PC-9 (cell line): Measurements from ENCODE around the gene SLC35F6. TPM values are rescaled to one million over a fixed set of nuclear protein-coding genes. Genes with fewer than 3 reads are reported as not detected.

ENCODE experiments used
- BruUV-seq: library from RNA; stranded (reverse); fragments of 400-500 nt; replicated peaks from 2 replicates; lab custom pipeline; 2021; lab: Mats Ljungman, UMichigan
- CTCF ChIA-PET: fragments of 300-600 bp; sonication (Branson Sonifier 250); formaldehyde crosslinking; loops from one replicate; lab custom pipeline; 2022; ENCODE audit warnings: antibody characterized with exemption; lab: Charles Lee
- POLR2A ChIA-PET: fragments of 300-600 bp; sonication (Branson Sonifier 250); formaldehyde crosslinking; loops from one replicate; lab custom pipeline; 2022; ENCODE audit warnings: antibody characterized with exemption; ENCODE audit not compliant: unreplicated experiment; lab: Charles Lee
- DNase-seq, 2 experiments: peaks; one replicate each; pipeline versions ENCODE4 v3.0.0 to v3.0.0-alpha.2; 2015 to 2022; ENCODE audit warnings: mixed read lengths in 1 of 2
- H2AFZ ChIP-seq: fragments of 200-600 bp; sonication (generic); 2 replicates; pipeline ENCODE4 v1.8.1; 2017; ENCODE audit warnings: antibody characterized with exemption
- H3F3A ChIP-seq: fragments of 200-600 bp; sonication (generic); 2 replicates; pipeline ENCODE4 v1.8.1; 2017; ENCODE audit warnings: antibody characterized with exemption, mild to moderate bottlenecking, low read depth; ENCODE audit not compliant: insufficient read depth
- H3K27ac ChIP-seq: fragments of 200-600 bp; sonication (generic); 2 replicates; pipeline ENCODE4 v1.6.1; 2016; ENCODE audit warnings: mixed run types
- H3K27me3 ChIP-seq: fragments of 200-600 bp; sonication (generic); 2 replicates; pipeline ENCODE4 v1.6.1; 2016; ENCODE audit warnings: low read depth, mixed run types; ENCODE audit not compliant: insufficient read depth
- H3K36me3 ChIP-seq: fragments of 200-600 bp; sonication (generic); 2 replicates; pipeline ENCODE4 v1.6.1; 2016; ENCODE audit warnings: low read depth, mixed run types
- H3K4me1 ChIP-seq: fragments of 200-600 bp; sonication (generic); replicated peaks from 2 replicates; pipeline ENCODE4 v1.6.1; 2016; ENCODE audit warnings: mixed run types; ENCODE audit not compliant: insufficient read depth
- H3K4me2 ChIP-seq: fragments of 200-600 bp; sonication (generic); 2 replicates; pipeline ENCODE4 v1.6.1; 2017; ENCODE audit warnings: mixed run types
- H3K4me3 ChIP-seq: fragments of 200-600 bp; sonication (generic); 2 replicates; pipeline ENCODE4 v1.6.1; 2016; ENCODE audit warnings: mixed run types
- H3K79me2 ChIP-seq: fragments of 200-600 bp; sonication (generic); 2 replicates; pipeline ENCODE4 v1.6.1; 2017; ENCODE audit warnings: low read depth, mixed run types
- H3K9me2 ChIP-seq: fragments of 200-600 bp; sonication (generic); 2 replicates; pipeline ENCODE4 v1.8.1; 2017; ENCODE audit warnings: mild to moderate bottlenecking; ENCODE audit not compliant: insufficient read depth
- H3K9me3 ChIP-seq: fragments of 200-600 bp; sonication (generic); 2 replicates; pipeline ENCODE4 v1.8.1; 2016; ENCODE audit warnings: low read depth; ENCODE audit not compliant: insufficient read depth
- H4K20me1 ChIP-seq: fragments of 200-600 bp; sonication (generic); 2 replicates; pipeline ENCODE4 v1.8.1; 2017; ENCODE audit not compliant: insufficient read depth
- EZH2 ChIP-seq: fragments of 200-600 bp; sonication (generic); IDR thresholded peaks from 2 replicates; pipeline ENCODE4 v1.8.0; 2017; ENCODE audit warnings: antibody characterized with exemption, low read depth
- intact Hi-C: fragments of 100-400 bp; cut with micrococcal nuclease; formaldehyde crosslinking; loops from one replicate; pipeline ENCODE4 v1.10.0; 2022; ENCODE audit not compliant: unreplicated experiment
- total RNA-seq: library from RNA; stranded (reverse); gene quantifications from 2 replicates; pipeline ENCODE4 v1.2.3, GENCODE V29; 2021
- TF ChIP-seq, protein P1 (sequence below): fragments of 200-600 bp; sonication (generic); conservative IDR thresholded peaks from 2 replicates; pipeline ENCODE4 v1.6.1; 2017; ENCODE audit warnings: mixed run types, antibody characterized with exemption, mild to moderate bottlenecking, moderate library complexity

The SLC35F6 gene
- total RNA-seq, 1 experiment from 2014 or later, result 39.1 TPM

- TF ChIP-seq, protein P1, sequence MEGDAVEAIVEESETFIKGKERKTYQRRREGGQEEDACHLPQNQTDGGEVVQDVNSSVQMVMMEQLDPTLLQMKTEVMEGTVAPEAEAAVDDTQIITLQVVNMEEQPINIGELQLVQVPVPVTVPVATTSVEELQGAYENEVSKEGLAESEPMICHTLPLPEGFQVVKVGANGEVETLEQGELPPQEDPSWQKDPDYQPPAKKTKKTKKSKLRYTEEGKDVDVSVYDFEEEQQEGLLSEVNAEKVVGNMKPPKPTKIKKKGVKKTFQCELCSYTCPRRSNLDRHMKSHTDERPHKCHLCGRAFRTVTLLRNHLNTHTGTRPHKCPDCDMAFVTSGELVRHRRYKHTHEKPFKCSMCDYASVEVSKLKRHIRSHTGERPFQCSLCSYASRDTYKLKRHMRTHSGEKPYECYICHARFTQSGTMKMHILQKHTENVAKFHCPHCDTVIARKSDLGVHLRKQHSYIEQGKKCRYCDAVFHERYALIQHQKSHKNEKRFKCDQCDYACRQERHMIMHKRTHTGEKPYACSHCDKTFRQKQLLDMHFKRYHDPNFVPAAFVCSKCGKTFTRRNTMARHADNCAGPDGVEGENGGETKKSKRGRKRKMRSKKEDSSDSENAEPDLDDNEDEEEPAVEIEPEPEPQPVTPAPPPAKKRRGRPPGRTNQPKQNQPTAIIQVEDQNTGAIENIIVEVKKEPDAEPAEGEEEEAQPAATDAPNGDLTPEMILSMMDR, result no peak
- no peak for TF ChIP-seq EZH2
- H3K4me3 ChIP-seq, result no peak overlapping the region
- BruUV-seq, result no TSS peak
- peaks cover 80% of the 10 kb centered on the region for H3K79me2 ChIP-seq
- H3K4me2 ChIP-seq, result no peak overlapping the region
- ChIA-PET POLR2A (no interaction called here), CTCF (no interaction called here)
- H3F3A ChIP-seq, result no peaks in the 10 kb centered on the region; the same call in 1 of the 2 replicates
- peaks cover 8% of the 10 kb centered on the region; the same call in 1 of the 2 replicates for H3K36me3 ChIP-seq
- H2AFZ ChIP-seq, result no peak overlapping the region
- no peaks in the 10 kb centered on the region for H3K9me3 ChIP-seq
- peaks cover 59% of the 10 kb centered on the region for H3K4me1 ChIP-seq
- no peak for DNase-seq
- H3K27me3 ChIP-seq, result no peaks in the 10 kb centered on the region
- intact Hi-C loops, result no loop called here
- no peaks in the 10 kb centered on the region for H3K9me2 ChIP-seq
- H4K20me1 ChIP-seq, result peaks cover 6% of the 10 kb centered on the region; the same call in 1 of the 2 replicates
- no peak overlapping the region for H3K27ac ChIP-seq
These were observed 3.0 kb downstream of the SLC35F6 start for GRCh38 chr2:26767129-26767528.

- peaks cover 89% of the 10 kb centered on the region for H3K79me2 ChIP-seq
- no peak for DNase-seq
- BruUV-seq, result no TSS peak
- TF ChIP-seq EZH2, result no peak
- TF ChIP-seq, protein P1, result no peak
- peaks cover 67% of the 10 kb centered on the region for H3K4me1 ChIP-seq
- intact Hi-C loops, result no loop called here
- H2AFZ ChIP-seq, result no peak overlapping the region
- peaks cover 8% of the 10 kb centered on the region; the same call in 1 of the 2 replicates for H3K36me3 ChIP-seq
- H4K20me1 ChIP-seq, result peaks cover 11% of the 10 kb centered on the region; the same call in 1 of the 2 replicates
- no peaks in the 10 kb centered on the region; the same call in 1 of the 2 replicates for H3F3A ChIP-seq
- H3K27me3 ChIP-seq, result no peaks in the 10 kb centered on the region
- POLR2A ChIA-PET, result interaction anchor here (0.8 kb wide), 1 partner anchor 1014 kb away, joined by 18 read pairs; no protein-coding TSS in a partner anchor
- H3K27ac ChIP-seq, result no peak overlapping the region
- CTCF ChIA-PET, result no interaction called here
- H3K9me3 ChIP-seq, result no peaks in the 10 kb centered on the region
- H3K4me3 ChIP-seq, result no peak overlapping the region
- H3K9me2 ChIP-seq, result no peaks in the 10 kb centered on the region
- H3K4me2 ChIP-seq, result no peak overlapping the region
These were observed 3.9 kb downstream of the SLC35F6 start for GRCh38 chr2:26767894-26768487.

GRCh38 chr2:26768759-26769088 is 4.6 kb downstream of the SLC35F6 start:
- ChIA-PET CTCF (interaction anchor here (0.6 kb wide), 2 partner anchors 292 to 298 kb away, joined by 3 to 7 read pairs; no protein-coding TSS in a partner anchor), POLR2A (interaction anchor here (0.6 kb wide), 1 partner anchor 516 kb away, joined by 4 read pairs; no protein-coding TSS in a partner anchor)
- H3F3A ChIP-seq, result no peaks in the 10 kb centered on the region; the same call in 1 of the 2 replicates
- H3K4me3 ChIP-seq, result no peak overlapping the region
- BruUV-seq, result no TSS peak
- intact Hi-C loops, result no loop called here
- H3K36me3 ChIP-seq, result peaks cover 8% of the 10 kb centered on the region; the same call in 1 of the 2 replicates
- H3K27me3 ChIP-seq, result no peaks in the 10 kb centered on the region
- no peaks in the 10 kb centered on the region for H3K9me2 ChIP-seq
- no peaks in the 10 kb centered on the region for H3K9me3 ChIP-seq
- H2AFZ ChIP-seq, result no peak overlapping the region
- H3K4me2 ChIP-seq, result peak overlapping the region; percentile 52
- DNase-seq, result no peak
- TF ChIP-seq, protein P1, result no peak
- no peak for TF ChIP-seq EZH2
- H3K79me2 ChIP-seq, result peaks cover 91% of the 10 kb centered on the region
- peaks cover 64% of the 10 kb centered on the region for H3K4me1 ChIP-seq
- H4K20me1 ChIP-seq, result peaks cover 12% of the 10 kb centered on the region; the same call in 1 of the 2 replicates
- H3K27ac ChIP-seq, result peak overlapping the region; percentile 59
